Measurements from ENCODE around the gene UBE2L3. TPM values are rescaled to one million over a fixed set of nuclear protein-coding genes. Genes with fewer than 3 reads are reported as not detected.

The UBE2L3 gene
- total and polyA plus RNA-seq, 2 of the 8 experiments (the other 6 are each of a cell fraction or from before 2014, with no cell fraction given) = 63.5 to 90.0 TPM

DNA sequence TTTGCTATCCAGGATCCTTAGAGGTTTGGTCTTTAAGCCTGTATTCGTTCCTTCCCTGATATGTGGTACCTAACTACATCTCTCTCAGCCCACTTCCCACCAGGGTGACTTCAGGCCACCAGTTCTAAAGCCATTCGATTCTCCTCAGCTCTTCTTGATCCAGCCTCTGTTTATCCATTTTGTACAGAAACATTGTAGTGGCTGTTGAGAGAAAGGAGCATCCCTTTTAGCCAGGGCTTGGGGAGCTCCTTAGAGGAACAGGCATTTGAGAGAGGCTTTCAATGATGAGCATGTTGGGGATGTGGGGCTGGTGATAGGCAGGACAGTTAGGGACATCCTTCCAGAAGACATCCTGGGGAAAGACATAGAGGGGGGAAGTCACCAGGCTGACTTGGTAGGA, 17.9 kb downstream of the UBE2L3 start:
- POLR2A ChIA-PET (ENCODE audit: partially characterized antibody) = interaction anchor here (1.1 to 1.4 kb wide), 4 partner anchors 11 to 44 kb away, joined by 3 to 5 read pairs (median 4); partner anchors contain the start of gene YDJC
- WGBS, 2 experiments (ENCODE audit: extremely low coverage in 1 of 2, insufficient coverage in 1 of 2, insufficient read length in 1 of 2, insufficient replicate concordance in 2 of 2, low coverage in 1 of 2, low lambda C conversion rate in 2 of 2, missing lambda C conversion rate in 1 of 2) = 89% methylated on average over 2 of the region's 2 CpGs; no CpG with 5 or more reads in 1 of the 2 experiments
- no peak for DNase-seq (ENCODE audit: low read depth in 1 of 2, low spot score in 2 of 2)
- no peak overlapping the region for H2BK12ac ChIP-seq (ENCODE audit: low read depth, low read length)
- peaks cover 18 to 35% of the 10 kb centered on the region in 2 experiments for H4K20me1 ChIP-seq (replicated peaks in 1 of 2; ENCODE audit: control insufficient read depth in 1 of 2, insufficient read depth in 2 of 2, low read length in 2 of 2)
- no peak overlapping the region for H2AK5ac ChIP-seq (ENCODE audit: low read depth, low read length)
- H3K4me3 ChIP-seq (ENCODE audit: extremely low read depth in 1 of 4, insufficient read depth in 2 of 4, low read depth in 3 of 4, low read length in 4 of 4) = no peak overlapping the region
- no peak for FAIRE-seq
- no peak overlapping the region for H4K91ac ChIP-seq (replicated peaks; ENCODE audit: insufficient read length, low read length)
- no peak overlapping the region for H2BK15ac ChIP-seq (ENCODE audit: low read length)
- H3K27ac ChIP-seq (ENCODE audit: low read depth, low read length) = no peak overlapping the region
- H3K9me3 ChIP-seq (ENCODE audit: insufficient read depth in 2 of 2, low read depth in 1 of 2, low read length in 1 of 2) = no peaks in the 10 kb centered on the region
- H3K56ac ChIP-seq (replicated peaks; ENCODE audit: insufficient read length, low read depth, low read length) = no peak overlapping the region
- no peak overlapping the region for H3K23ac ChIP-seq (ENCODE audit: insufficient read length)
- no peak overlapping the region for H3K14ac ChIP-seq (ENCODE audit: insufficient read length)
- H3K4ac ChIP-seq (replicated peaks; ENCODE audit: insufficient read length, low read depth, low read length) = no peak overlapping the region
- H3K4me1 ChIP-seq (replicated peaks in 1 of 4; ENCODE audit: control insufficient read depth in 3 of 4, insufficient read depth in 4 of 4, low read length in 3 of 4) = no peaks in the 10 kb centered on the region
- H3K27me3 ChIP-seq (replicated peaks in 1 of 4; ENCODE audit: control insufficient read depth in 3 of 4, extremely low read depth in 1 of 4, insufficient read depth in 3 of 4, low read length in 3 of 4) = no peaks in the 10 kb centered on the region
- TF ChIP-seq RFX5 (IDR thresholded peaks at IDR 0.05; ENCODE audit: borderline replicate concordance, low read depth, low read length) (no peak), TAF7 (optimal IDR thresholded peaks at IDR 0.05; ENCODE audit: borderline replicate concordance, low read depth, low read length) (no peak), SP1 (IDR thresholded peaks at IDR 0.05; ENCODE audit: low read depth, low read length) (no peak), CBX5 (IDR thresholded peaks at IDR 0.05; ENCODE audit: low read depth, low read length) (no peak), BCL11A (IDR thresholded peaks at IDR 0.05; ENCODE audit: low read depth in 2 of 2, low read length in 2 of 2) (no peak), KDM4A (IDR thresholded peaks at IDR 0.05; ENCODE audit: low read depth, low read length, severe bottlenecking) (no peak), CREB1 (IDR thresholded peaks at IDR 0.05) (no peak), YY1 (IDR thresholded peaks at IDR 0.05; ENCODE audit: low read depth, low read length) (no peak), EGR1 (IDR thresholded peaks at IDR 0.05; ENCODE audit: borderline replicate concordance, low read depth, low read length) (no peak), SP4 (IDR thresholded peaks at IDR 0.05; ENCODE audit: low read length) (no peak)
- TF ChIP-seq, protein P1, sequence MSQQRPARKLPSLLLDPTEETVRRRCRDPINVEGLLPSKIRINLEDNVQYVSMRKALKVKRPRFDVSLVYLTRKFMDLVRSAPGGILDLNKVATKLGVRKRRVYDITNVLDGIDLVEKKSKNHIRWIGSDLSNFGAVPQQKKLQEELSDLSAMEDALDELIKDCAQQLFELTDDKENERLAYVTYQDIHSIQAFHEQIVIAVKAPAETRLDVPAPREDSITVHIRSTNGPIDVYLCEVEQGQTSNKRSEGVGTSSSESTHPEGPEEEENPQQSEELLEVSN (IDR thresholded peaks at IDR 0.05) = no peak
- no peaks in the 10 kb centered on the region for H3K23me2 ChIP-seq (ENCODE audit: low read depth, low read length)
- H4K5ac ChIP-seq (ENCODE audit: insufficient read length, low read depth, low read length) = no peak overlapping the region
- H3K36me3 ChIP-seq (ENCODE audit: control insufficient read depth in 2 of 4, insufficient read depth in 4 of 4, low read length in 3 of 4) = peaks cover 0 to 4% (median 0%) of the 10 kb centered on the region in 4 experiments; a peak in 2 of 8 replicates
- H2AFZ ChIP-seq (ENCODE audit: low read length) = no peak overlapping the region
- no peak overlapping the region for H4K8ac ChIP-seq (ENCODE audit: extremely low read depth, insufficient read depth, low read length)
- H2BK20ac ChIP-seq (ENCODE audit: low read length) = no peak overlapping the region
- H3K9ac ChIP-seq (replicated peaks in 1 of 4; ENCODE audit: extremely low read depth in 1 of 4, low read depth in 3 of 4, low read length in 3 of 4) = no peak overlapping the region
- no peak overlapping the region for H3K4me2 ChIP-seq (ENCODE audit: insufficient read depth in 1 of 2, low read depth in 2 of 2, low read length in 2 of 2)
- no peak overlapping the region for H3K18ac ChIP-seq (ENCODE audit: extremely low read depth, low read length)
- peaks cover 24 to 92% of the 10 kb centered on the region in 2 experiments for H3K79me2 ChIP-seq (ENCODE audit: control insufficient read depth in 1 of 2, insufficient read depth in 2 of 2, low read length in 2 of 2)
- peaks cover 10% of the 10 kb centered on the region for H3K79me1 ChIP-seq (ENCODE audit: low read depth, low read length)
- H2BK5ac ChIP-seq (ENCODE audit: low read depth, low read length) = no peak overlapping the region
- CTCF ChIA-PET (ENCODE audit: partially characterized antibody) = interaction anchor here (1.2 to 2.0 kb wide), 7 partner anchors 8 to 45 kb away, joined by 3 to 7 read pairs (median 5); no protein-coding TSS in a partner anchor
- H2BK120ac ChIP-seq (replicated peaks; ENCODE audit: low read depth, low read length) = no peak overlapping the region
